GM19397 (cell line): ENCODE data around the gene KIF1B.
"Not testable (repeated sequence)": the region's sequence is repeated elsewhere in the genome, so short reads cannot be mapped to it uniquely, and the experiment has no call there.

Experiments used
- ATAC-seq: cut with Tn5 transposase; IDR thresholded peaks from one replicate; pipeline ENCODE4 v1.9.1; 2021; ENCODE audit warnings: mild to moderate bottlenecking, moderate library complexity; ENCODE audit not compliant: unreplicated experiment

KIF1B gene

GRCh38 chr1:10383630-10384029 lies 173.3 kb downstream of the KIF1B start:
- ATAC-seq: no peak

- no peak for ATAC-seq
Measured at GRCh38 chr1:10384219-10384618, 173.8 kb downstream of the KIF1B start.

GRCh38 chr1:10386761-10387676 lies 176.6 kb downstream of the KIF1B start:
- no peak for ATAC-seq

- ATAC-seq: no peak
Measured at GRCh38 chr1:10387677-10388386, 177.5 kb downstream of the KIF1B start.

DNA sequence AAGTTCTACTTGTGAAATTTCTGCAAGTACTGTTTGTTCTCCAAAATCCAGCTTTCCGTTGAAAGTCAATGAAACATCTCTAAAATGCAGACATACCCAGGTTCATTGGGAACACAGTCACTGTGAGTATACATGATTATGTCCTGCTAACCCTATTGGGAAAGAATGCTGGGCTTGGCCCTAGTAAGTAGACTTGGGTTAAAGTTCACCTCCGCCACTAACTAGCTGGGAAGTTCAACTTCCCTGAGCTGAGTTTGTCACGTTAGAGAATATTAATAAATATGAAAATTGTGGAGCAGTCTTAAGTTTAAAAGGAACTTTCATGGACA lies 178.0 kb downstream of the KIF1B start:
- no peak for ATAC-seq

GRCh38 chr1:10389271-10389973 lies 179.1 kb downstream of the KIF1B start:
- ATAC-seq: no peak

DNA sequence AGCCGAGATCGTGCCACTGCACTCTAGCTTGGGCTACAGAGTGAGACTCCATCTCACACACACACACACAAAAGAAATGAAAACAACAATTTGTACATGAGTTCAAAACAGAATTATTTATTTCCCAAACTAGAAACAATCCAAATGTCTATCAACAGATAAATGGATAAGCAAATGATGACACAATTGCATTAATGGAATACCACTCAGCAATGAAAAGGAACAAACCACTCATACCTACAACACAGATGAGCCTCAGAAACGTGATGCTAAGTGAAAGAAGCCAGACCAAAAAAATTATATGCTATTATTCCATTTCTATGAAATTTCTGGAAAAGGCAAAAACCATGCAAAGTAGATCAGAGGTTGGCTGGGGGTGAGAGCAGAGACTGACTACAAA lies 186.5 kb downstream of the KIF1B start:
- ATAC-seq: no peak

DNA sequence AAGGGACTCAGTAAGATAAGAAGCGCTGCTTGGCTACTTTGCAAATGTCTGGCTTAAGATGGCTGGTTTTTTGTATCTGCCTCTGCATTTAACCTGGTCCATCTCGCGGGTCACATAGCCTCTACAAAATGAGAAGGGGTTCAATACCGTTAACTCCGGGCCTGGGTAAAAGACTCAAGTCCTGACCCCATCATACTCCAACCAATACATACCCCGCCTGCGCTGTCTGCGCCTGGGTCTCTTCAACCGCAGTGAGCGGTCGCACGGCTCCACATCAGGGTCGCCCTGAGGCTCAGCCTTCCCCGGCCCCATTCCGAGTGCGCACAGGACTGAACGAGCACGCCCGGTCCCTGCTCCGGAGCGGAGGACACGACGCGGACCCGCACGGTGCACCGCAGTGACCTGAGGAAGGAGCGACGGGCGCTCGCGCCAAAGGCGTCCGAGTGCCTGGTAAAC lies 187.9 kb downstream of the KIF1B start:
- ATAC-seq: peak; percentile 24

DNA sequence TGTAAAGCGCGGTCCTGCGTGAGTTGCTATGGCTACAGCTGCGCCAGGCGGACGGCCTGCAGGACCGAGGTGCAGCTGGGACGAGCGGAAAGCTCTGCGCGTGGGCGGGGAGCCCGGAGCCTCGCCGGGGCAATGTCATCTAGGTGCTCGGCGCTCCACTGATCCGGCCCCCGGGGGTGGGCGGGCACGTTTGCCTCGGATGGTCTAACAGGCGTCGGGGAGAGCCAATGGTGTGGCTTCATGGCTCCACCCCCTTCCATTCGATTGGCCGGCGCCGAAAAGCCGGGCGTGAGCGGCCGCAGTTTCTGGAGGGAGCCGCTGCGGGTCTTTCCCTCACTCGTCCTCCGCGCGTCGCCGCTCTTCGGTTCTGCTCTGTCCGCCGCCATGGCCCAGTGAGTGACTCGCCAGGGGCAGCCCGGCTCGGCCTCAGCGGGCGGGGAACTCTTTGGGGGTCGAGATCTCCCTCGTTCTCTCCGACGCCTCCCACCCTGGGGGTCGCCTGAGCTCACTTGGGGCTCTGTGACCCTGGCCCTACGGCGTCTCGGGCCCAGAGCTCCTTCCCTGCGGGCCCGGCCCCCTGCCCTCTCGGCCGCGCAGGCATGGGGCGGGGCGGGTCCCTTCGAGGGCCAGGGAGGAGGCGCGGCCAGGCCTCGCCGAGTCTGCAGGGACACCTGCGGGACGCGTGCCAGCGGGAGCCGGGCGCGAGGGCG lies 188.5 kb downstream of the KIF1B start, which contains the start of gene PGD:
Gene PGD (plus strand): TSS at position 331 of the 710 bp plus-strand sequence. CDS start 54 bp downstream, at position 385.
- ATAC-seq: peak; percentile 93

- ATAC-seq: no peak
Measured at GRCh38 chr1:10399444-10399941, 189.1 kb downstream of the KIF1B start.

- no peak for ATAC-seq
Measured at GRCh38 chr1:10400013-10400412, 189.6 kb downstream of the KIF1B start.

DNA sequence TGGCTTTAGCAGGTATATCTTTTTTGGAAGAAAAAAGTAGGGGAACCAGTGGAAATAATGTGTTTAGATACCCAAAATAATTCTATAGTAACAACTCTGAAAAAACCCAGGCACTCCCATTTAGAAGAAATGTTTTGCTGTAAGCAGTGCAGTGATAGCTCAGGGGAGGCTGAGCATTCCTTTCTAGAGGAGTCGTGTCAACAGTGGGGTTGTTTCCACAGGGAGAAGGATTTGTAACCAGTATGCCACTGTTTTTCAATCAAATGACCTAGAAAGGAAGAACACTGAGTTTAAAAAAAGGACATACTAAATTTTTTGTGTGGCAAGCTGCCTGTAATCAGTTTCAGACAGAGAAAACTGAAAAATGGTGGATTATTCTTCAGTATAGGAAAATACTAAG lies 190.9 kb downstream of the KIF1B start:
- ATAC-seq: no peak

DNA sequence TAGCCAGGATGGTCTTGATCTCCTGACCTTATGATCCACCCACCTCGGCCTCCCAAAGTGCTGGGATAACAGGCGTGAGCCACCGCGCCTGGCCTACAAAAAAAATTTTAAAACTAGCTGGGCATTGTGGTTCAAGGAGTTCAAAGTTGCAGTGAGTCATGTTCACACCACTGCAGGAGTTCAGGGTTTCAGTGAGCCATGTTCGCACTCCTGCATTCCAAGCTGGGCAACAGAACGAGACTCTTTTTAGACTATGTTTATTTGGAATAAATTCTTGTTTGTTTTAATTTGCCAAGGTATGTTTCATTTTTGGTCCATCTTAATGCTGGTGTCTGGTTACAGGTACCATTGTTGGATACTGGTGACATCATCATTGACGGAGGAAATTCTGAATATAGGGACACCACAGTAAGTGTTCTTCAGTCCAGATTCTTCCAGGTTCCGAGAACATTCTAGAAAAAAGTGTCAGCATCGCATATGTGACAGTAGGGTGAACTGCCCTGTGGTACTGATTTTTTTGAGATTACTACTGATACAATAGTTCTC lies 192.4 kb downstream of the KIF1B start:
- no peak for ATAC-seq

DNA sequence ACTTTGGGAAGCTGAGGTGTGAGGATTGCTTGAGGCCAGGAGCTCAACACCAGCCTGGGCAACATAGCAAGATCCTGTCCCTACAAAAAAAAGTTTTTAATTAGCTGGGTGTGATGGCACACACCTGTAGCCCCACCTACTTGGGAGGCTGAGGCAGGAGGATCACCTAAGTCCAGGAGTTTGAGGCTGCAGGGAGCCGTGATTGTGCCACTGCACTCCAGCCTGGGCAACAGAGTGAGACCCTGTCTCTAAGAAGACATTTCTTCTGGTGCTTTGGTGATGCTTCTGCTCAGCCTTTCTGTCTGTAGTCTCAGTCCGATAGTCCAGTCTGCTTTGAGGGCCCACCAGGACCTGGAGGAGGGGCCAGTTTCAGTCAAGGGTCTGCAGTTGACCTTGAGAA lies 196.8 kb downstream of the KIF1B start:
- no peak for ATAC-seq

DNA sequence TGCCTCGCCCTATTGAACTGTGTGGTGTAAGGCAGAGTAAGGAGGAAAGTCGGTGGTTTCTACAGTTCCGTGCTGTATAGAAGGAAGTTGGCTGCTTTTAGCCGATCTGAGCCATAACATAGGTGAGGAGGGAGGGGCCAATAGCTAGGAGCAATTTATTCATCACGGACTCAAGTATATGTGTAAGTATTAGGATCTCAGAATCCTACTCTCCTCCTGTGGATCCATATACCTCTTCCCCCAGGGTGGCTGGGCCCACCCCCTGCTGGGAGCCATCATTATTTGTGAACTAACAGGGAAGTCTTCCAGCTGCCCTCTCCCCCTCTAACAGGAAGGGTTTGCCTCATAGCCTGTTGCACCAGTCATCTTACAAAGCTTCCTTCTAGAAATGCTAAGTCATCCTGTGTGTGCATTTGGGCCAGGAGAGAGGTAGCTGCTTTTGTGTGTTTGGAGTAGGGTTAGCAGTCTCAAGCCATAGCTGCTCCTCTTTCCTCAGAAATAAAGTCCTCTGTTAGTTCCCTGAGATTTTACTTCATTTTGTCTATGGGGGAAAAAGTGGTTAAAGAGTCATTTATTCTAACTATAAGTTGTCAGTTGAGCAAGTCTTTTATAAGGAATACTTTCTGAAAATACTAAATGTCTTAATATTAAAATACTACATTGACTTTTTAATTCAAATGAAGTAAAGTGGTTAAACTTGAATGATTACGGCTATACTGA lies 205.0 kb downstream of the KIF1B start:
- no peak for ATAC-seq

- ATAC-seq: not testable (repeated sequence)
Measured at GRCh38 chr1:10415967-10416366, 205.6 kb downstream of the KIF1B start.

DNA sequence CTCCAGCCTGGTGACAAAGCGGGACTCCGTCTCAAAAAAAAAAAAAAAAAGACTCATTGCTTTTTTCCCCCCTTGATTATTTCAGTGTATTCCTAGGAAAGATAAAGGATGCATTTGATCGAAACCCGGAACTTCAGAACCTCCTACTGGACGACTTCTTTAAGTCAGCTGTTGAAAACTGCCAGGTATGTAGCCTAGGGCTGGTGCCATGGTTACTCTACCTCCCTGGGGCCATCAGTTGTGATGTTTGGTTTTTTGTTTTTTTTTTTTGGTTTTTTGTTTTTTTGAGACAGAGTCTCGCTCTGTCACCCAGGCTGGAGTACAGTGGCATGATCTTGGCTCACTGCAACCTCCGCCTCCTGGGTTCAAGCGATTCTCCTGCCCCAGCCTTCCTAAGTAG lies 208.4 kb downstream of the KIF1B start:
- not testable (repeated sequence) for ATAC-seq

GRCh38 chr1:10419351-10419750 lies 209.0 kb downstream of the KIF1B start:
- ATAC-seq: no peak

- no peak for ATAC-seq
Measured at GRCh38 chr1:10421637-10422036, 211.3 kb downstream of the KIF1B start.

DNA sequence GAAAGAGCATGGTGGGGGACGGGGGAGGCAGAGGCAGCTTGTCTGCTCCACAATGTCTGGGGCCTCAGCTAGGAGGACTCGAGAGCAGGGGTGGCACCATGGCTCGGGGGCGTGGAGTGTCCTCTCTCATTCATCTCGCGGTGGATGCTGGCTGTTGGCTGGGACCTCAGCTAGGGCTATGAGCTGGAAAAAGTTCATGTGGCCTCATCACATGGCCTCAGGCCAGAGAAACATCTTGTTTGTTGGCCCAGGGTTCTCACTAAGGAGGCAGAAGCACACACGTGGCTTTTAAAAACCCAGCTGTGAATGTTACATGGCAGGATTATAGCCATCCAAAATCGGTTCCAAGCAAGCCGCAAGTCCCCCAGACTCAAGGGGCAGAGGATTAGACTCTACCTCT lies 213.7 kb downstream of the KIF1B start:
- no peak for ATAC-seq
